GM21390 (cell line): ENCODE results near the gene POLR3E.
"Not testable (repeated sequence)": the region's sequence is repeated elsewhere in the genome, so short reads cannot be mapped to it uniquely, and the experiment has no call there.

Experiments
- ATAC-seq: cut with Tn5 transposase; IDR thresholded peaks from one replicate; pipeline ENCODE4 v1.9.1; 2021; ENCODE audit not compliant: unreplicated experiment

Gene POLR3E

GRCh38 chr16:22330326-22330725 lies 33.1 kb downstream of the POLR3E start:
- ATAC-seq = no peak

- ATAC-seq = no peak
Observed at GRCh38 chr16:22333457-22333994, 36.3 kb downstream of the POLR3E start.

GRCh38 chr16:22335668-22336246 lies 38.5 kb downstream of the POLR3E start:
- ATAC-seq = no peak

- no peak for ATAC-seq
Observed at GRCh38 chr16:22336581-22336980, 39.4 kb downstream of the POLR3E start.

- ATAC-seq = no peak
Observed at GRCh38 chr16:22337045-22337444, 39.8 kb downstream of the POLR3E start.

- no peak for ATAC-seq
Observed at GRCh38 chr16:22337849-22338635, 40.8 kb downstream of the POLR3E start.

- ATAC-seq = no peak
Observed at GRCh38 chr16:22340945-22341344, 43.7 kb downstream of the POLR3E start.

GRCh38 chr16:22342082-22342481 lies 44.9 kb downstream of the POLR3E start:
- no peak for ATAC-seq

- ATAC-seq = no peak
Observed at GRCh38 chr16:22346483-22346882, 49.3 kb downstream of the POLR3E start.

GRCh38 chr16:22347100-22347820 lies 50.1 kb downstream of the POLR3E start:
- no peak for ATAC-seq

GRCh38 chr16:22348291-22348690 lies 51.1 kb downstream of the POLR3E start:
- no peak for ATAC-seq

GRCh38 chr16:22351017-22351416 lies 53.8 kb downstream of the POLR3E start:
- not testable (repeated sequence) for ATAC-seq

- no peak for ATAC-seq
Observed at GRCh38 chr16:22352140-22352539, 54.9 kb downstream of the POLR3E start.

- ATAC-seq = no peak
Observed at GRCh38 chr16:22352723-22353122, 55.5 kb downstream of the POLR3E start.

GRCh38 chr16:22353191-22353919 lies 56.1 kb downstream of the POLR3E start:
- ATAC-seq = no peak

- no peak for ATAC-seq
Observed at GRCh38 chr16:22353933-22354541, 56.8 kb downstream of the POLR3E start.

GRCh38 chr16:22355487-22355908 lies 58.3 kb downstream of the POLR3E start:
- ATAC-seq = no peak

GRCh38 chr16:22356930-22357634 lies 59.9 kb downstream of the POLR3E start:
- peak; percentile 35 for ATAC-seq

- ATAC-seq = peak; percentile 74
Observed at GRCh38 chr16:22357635-22357971, 60.4 kb downstream of the POLR3E start.

- no peak for ATAC-seq
Observed at GRCh38 chr16:22358000-22358399, 60.8 kb downstream of the POLR3E start.
